GM12872 (cell line): ENCODE data around the gene TF.

Experiments used
- CTCF ChIP-seq: IDR thresholded peaks from 3 replicates; pipeline ENCODE4 v1.5.1; 2011; ENCODE audit warnings: low read depth, mild to moderate bottlenecking, low read length, moderate library complexity; ENCODE audit not compliant: insufficient read depth

The TF gene

GRCh38 chr3:133730993-133731392 lies 15.2 kb upstream of the TF start:
- TF ChIP-seq CTCF = no peak

GRCh38 chr3:133733226-133733625 lies 13.0 kb upstream of the TF start:
- TF ChIP-seq CTCF = no peak

DNA sequence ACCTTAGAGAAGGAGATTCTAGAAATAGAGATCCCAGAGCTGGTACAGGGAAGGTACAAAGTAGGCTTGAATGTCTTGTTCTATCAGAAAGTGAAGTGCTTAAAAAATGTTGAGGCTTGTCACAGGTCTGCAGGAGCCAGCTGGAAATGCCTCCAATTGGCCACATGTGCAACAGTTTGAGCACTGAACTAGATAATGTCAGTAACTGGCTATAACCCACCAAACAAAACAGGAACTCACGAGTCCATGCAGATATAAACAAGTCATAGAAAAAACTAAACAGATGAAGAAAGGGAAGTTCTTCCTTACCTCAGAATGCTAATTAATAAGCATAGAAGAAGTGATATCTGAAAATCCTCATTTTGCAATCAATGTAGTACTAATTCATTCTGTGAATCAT lies 11.9 kb upstream of the TF start:
- TF ChIP-seq CTCF = no peak

DNA sequence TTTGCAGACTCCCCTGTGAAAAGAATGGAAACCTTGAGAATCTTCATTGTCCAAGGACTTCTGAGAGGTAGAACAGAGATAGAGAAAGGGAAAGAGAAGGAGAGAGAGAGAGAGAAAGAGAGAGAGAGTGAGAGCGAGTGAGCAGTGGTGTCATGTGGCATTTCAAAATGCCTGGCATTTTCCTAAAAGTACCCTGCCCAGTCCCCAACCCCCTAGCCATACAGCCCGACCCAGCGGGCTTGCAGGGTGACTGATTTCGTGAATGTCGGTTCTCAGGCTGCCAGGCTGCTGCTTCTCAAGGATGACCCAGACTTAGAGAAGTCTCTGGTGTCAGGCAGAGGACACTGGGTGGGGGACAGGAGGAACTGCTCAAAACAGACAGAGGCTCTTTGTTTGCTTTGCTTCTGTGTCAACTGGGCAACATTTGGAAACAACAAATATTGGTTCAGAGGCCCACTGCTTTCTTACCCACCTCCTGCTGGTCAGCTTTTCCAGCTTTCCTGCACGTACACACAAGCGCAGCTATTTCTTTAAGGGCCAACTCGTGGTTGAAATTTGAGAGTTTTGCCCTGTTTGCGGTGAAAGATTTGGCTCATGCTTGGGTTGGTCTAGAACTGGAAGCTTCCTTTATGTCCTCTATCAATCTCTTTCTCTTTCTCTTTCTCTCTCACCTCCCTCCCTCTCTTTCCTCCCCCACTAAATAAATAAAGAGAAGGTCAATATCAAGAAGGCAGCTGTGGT lies 3.7 kb upstream of the TF start:
- no peak for TF ChIP-seq CTCF

DNA sequence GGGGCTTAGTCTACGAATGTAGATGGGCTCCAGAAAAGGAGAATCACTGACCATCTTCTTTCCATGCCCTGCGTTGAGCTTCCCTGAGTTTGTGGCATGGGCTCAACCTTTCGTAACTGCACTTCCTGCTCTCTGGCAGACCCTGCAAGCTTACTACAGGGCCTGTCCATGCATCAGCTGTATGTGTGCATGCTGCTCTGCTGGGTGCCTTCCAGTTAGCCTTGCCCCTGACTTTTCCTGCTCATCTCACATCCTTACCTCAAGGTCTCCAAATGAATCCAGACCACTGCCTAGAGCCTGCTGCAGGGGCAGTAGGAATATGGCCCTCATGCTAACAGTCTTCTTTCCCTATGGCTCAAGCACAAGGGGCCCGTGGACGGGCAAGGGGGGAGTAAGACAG lies 2.0 kb upstream of the TF start:
- TF ChIP-seq CTCF = no peak

DNA sequence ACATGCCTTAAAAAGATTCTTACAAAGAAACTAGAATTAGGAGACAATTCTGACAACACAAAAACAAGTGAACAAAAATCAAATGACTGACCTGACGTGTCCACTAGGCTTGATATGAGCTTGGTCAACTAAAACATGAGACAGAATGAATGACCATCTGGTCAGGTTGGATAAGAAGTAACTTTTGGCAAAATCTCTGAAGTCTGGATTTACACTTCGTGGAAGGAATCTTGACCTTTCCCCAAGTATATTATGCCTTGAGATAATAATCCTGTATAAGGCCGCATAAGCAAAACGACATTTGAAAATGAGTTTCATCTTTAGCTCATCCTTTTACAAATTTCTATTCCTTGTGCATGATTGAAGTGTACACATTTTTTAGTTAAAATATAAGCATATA lies 1.1 kb upstream of the TF start:
- no peak for TF ChIP-seq CTCF

GRCh38 chr3:133746712-133747066 lies 496 bp downstream of the TF start:
- no peak for TF ChIP-seq CTCF
